AG04450 (cell line): Measurements from ENCODE around the gene GAPVD1. TPM values are rescaled to one million over a fixed set of nuclear protein-coding genes. Genes with fewer than 3 reads are reported as not detected.
"Not testable (repeated sequence)": the region's sequence is repeated elsewhere in the genome, so short reads cannot be mapped to it uniquely, and the experiment has no call there.

ENCODE experiments used
- CTCF ChIA-PET: fragments of 300-600, 350-600 bp; formaldehyde crosslinking; extraction: SDS; loops from one replicate; lab custom pipeline; 2022; ENCODE audit warnings: antibody characterized with exemption, inconsistent platforms; lab: Charles Lee
- POLR2A ChIA-PET: fragments of 350-600 bp; formaldehyde crosslinking; extraction: SDS; loops from one replicate; lab custom pipeline; 2021; ENCODE audit warnings: antibody characterized with exemption, inconsistent platforms; lab: Yijun Ruan, JAX
- DNase-seq: peaks from one replicate; pipeline ENCODE4 v3.0.0-alpha.2; 2011; ENCODE audit warnings: low read depth, low spot score
- H3K27ac ChIP-seq: one replicate; pipeline ENCODE4 v1.5.1; 2012; ENCODE audit warnings: low read depth, low read length, control low read depth
- H3K27me3 ChIP-seq: one replicate; pipeline ENCODE4 v1.6.0; 2012; ENCODE audit warnings: low read length; ENCODE audit not compliant: control insufficient read depth, insufficient read depth
- H3K4me3 ChIP-seq: 2 replicates; pipeline ENCODE4 v1.5.1; 2011; ENCODE audit warnings: mild to moderate bottlenecking, low read depth, low read length, control low read depth
- H3K9me3 ChIP-seq: 2 replicates; pipeline ENCODE4 v1.5.1; 2012; ENCODE audit warnings: low read length; ENCODE audit not compliant: control insufficient read depth, insufficient read depth
- polyA plus RNA-seq: library from polyadenylated mRNA; depleted of rRNA; stranded (reverse); fragments of >200 nt; gene quantifications from 2 replicates; pipeline ENCODE4 v1.2.3, GENCODE V29; 2011
- TF ChIP-seq, protein P1 (sequence below): IDR thresholded peaks from 2 replicates; pipeline ENCODE4 v1.5.1; 2011; ENCODE audit warnings: low read depth, low read length, control low read depth, inconsistent platforms

The GAPVD1 gene
- polyA plus RNA-seq, 1 experiment: 25.8 TPM

DNA sequence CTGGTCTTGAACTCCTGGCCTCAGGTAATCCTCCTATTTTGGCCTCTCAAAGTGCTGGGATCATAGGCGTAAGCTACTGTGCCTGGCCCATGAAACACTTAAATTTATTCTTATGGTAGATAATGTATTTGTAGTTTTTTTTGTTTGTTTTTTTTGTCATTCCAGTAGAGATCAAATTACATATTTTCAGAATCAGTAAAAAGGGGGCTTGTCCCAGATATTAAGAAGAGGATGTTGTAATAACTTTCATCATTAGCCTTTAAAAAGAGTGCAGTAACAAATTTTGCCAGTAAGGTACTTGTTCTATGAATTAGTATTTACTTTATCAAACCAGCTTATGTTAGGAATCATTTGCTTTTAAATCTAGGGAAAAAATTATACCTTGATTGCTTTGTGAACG is 42.6 kb downstream of the GAPVD1 start:
- DNase-seq: no peak
- Histone ChIP-seq H3K9me3 (no peaks in the 10 kb centered on the region), H3K27me3 (no peaks in the 10 kb centered on the region), H3K4me3 (no peak overlapping the region), H3K27ac (no peak overlapping the region)
- TF ChIP-seq, protein P1, sequence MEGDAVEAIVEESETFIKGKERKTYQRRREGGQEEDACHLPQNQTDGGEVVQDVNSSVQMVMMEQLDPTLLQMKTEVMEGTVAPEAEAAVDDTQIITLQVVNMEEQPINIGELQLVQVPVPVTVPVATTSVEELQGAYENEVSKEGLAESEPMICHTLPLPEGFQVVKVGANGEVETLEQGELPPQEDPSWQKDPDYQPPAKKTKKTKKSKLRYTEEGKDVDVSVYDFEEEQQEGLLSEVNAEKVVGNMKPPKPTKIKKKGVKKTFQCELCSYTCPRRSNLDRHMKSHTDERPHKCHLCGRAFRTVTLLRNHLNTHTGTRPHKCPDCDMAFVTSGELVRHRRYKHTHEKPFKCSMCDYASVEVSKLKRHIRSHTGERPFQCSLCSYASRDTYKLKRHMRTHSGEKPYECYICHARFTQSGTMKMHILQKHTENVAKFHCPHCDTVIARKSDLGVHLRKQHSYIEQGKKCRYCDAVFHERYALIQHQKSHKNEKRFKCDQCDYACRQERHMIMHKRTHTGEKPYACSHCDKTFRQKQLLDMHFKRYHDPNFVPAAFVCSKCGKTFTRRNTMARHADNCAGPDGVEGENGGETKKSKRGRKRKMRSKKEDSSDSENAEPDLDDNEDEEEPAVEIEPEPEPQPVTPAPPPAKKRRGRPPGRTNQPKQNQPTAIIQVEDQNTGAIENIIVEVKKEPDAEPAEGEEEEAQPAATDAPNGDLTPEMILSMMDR: no peak
- ChIA-PET CTCF (no interaction called here), POLR2A (no interaction called here)

DNA sequence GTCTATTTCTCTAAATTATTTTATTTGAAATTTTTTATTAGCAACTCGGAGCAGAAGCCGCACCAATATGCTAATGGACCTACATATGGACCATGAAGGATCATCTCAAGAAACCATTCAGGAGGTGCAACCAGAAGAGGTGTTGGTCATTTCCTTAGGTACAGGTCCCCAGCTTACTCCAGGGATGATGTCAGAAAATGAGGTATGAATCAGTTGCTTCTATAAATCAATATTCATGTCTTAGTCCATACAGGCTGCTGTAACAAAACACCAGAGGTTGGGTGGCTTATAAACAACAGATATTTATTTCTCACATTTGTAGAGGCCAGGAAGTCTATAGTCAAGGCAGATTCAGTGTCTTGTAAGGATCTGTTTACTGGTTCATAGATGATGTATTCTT is 50.8 kb downstream of the GAPVD1 start:
- ChIA-PET CTCF (no interaction called here), POLR2A (no interaction called here)
- peaks cover 6% of the 10 kb centered on the region for H3K9me3 ChIP-seq
- H3K27ac ChIP-seq: no peak overlapping the region
- TF ChIP-seq, protein P1: no peak
- H3K27me3 ChIP-seq: no peaks in the 10 kb centered on the region
- H3K4me3 ChIP-seq: no peak overlapping the region
- DNase-seq: no peak

GRCh38 chr9:125316359-125316758 is 54.7 kb downstream of the GAPVD1 start:
- H3K9me3 ChIP-seq, DNase-seq, CTCF ChIA-PET, H3K4me3 ChIP-seq, POLR2A ChIA-PET, H3K27me3 ChIP-seq, H3K27ac ChIP-seq: not testable (repeated sequence)

GRCh38 chr9:125317704-125318103 is 56.1 kb downstream of the GAPVD1 start:
- DNase-seq: no peak
- H3K4me3 ChIP-seq: no peak overlapping the region
- H3K27ac ChIP-seq: no peak overlapping the region
- H3K27me3 ChIP-seq: no peaks in the 10 kb centered on the region
- ChIA-PET CTCF (interaction anchor here (0.7 kb wide), 1 partner anchor 368 kb away, joined by 3 read pairs; no protein-coding TSS in a partner anchor), POLR2A (interaction anchor here (0.7 kb wide), 1 partner anchor 12 kb away, joined by 7 read pairs; no protein-coding TSS in a partner anchor)
- H3K9me3 ChIP-seq: peaks cover 6% of the 10 kb centered on the region
- TF ChIP-seq, protein P1: no peak

DNA sequence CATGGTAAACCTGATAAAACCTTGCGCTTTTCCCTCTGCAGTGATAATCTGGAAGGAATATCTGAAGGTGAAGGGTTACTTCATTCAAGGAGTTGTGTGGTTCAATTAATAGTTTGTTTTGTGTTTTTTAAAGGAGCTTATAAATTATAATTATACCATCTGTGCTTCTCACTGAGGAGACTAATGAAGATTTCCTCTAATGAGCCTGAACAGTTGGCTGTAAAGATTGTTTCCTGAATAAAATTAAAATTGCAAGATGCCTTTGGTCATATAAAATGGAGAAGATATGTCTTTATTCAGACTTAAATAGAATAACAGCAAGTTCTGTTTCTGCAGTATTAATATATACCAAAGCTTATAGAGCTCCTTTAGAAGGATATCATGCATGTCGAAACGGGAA is 59.9 kb downstream of the GAPVD1 start:
- no peak for DNase-seq
- ChIA-PET CTCF (no interaction called here), POLR2A (no interaction called here)
- no peaks in the 10 kb centered on the region for H3K27me3 ChIP-seq
- H3K9me3 ChIP-seq: peaks cover 6% of the 10 kb centered on the region
- TF ChIP-seq, protein P1: no peak
- H3K27ac ChIP-seq: no peak overlapping the region
- H3K4me3 ChIP-seq: no peak overlapping the region

- Histone ChIP-seq H3K27ac (no peak overlapping the region), H3K27me3 (no peaks in the 10 kb centered on the region), H3K4me3 (no peak overlapping the region), H3K9me3 (no peaks in the 10 kb centered on the region)
- TF ChIP-seq, protein P1: no peak
- peak; percentile 26 for DNase-seq
- ChIA-PET POLR2A (no interaction called here), CTCF (no interaction called here)
Measured at GRCh38 chr9:125323615-125324014, 62.0 kb downstream of the GAPVD1 start.
